GM21447 (cell line): ENCODE results near the gene HOXA6.
A peak's percentile ranks its signal among the peaks of the same experiment; 100 is the strongest.

ENCODE experiments used
- ATAC-seq: cut with Tn5 transposase; IDR thresholded peaks from one replicate; pipeline ENCODE4 v1.9.1; 2021; ENCODE audit not compliant: unreplicated experiment

Gene HOXA6

DNA sequence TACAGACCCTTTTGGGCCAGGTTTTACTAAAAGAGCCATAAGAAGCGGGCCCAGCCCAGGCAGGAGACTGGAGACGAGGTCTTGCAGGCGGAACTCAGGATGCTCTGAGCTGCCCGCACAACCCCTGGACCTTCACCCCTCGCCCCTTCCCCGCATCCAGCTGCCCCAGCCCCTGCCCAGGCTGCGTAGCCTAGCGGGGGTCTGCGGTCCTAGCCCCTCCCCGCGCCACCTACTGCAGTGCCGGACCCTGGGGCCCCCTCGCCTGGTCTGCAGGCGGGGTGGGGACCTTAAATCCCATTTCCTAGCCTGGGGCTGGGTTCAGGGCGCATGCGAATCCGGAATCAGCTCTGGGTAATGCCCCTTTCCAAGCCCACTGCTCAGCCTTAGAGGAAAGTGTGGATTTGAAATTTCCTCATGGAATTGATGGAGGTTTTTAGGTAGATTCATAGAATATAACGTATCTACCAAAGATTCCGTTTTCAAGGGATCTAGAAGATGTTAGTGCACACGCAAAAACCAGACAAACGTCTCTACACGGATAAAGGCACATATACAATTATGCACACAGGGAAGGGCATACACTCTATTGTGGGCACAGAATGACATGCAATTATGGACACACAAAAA is 5.4 kb upstream of the HOXA6 start:
- ATAC-seq = no peak

DNA sequence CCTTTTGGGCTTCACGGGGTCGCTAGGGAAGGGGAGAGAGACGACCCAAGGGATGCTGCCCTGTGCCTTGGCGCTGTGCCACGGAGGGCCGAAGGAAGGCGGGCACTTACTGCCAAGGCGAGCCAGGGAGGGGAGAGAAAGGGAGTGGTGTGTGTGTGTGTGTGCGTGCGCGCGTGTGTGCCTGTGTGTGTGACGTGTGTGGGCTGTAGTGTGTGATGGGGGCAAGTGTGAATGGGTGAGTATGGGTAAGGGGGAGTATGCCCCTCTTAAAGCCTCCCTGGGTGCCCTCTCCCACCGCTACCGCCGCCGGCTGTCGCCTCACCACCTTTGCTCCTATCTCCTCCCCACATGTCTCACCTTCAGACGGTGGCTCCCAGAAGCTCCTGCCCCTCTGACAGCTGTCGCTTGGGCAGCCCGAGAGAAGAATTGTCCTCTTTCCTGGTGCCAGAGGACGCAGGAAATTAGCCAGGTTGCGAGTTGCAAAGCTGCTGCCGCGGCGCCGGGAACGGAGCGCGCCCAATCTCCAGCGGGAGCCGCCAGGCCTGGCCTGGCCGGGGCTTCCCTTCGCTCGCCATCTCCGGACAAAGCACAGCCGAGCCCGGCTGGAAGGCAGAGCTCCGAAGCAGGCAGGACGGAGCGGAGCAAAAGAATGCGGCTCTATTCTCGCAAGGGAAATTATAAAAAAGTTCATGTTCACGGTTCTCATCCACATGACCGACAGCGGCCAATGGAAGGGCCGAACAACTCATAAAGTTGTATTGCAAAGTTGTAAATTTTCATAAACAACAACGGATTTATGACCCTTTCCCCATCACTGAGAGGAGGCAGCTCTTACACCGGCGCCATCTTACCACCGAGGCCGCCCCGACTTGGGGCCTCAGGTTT is 4.6 kb upstream of the HOXA6 start, which contains the start of gene HOXA3:
Gene HOXA3 (minus strand): TSS at position 653 of the 885 bp plus-strand sequence. CDS start 41,943 bp downstream, outside the sequence.
- ATAC-seq = no peak

DNA sequence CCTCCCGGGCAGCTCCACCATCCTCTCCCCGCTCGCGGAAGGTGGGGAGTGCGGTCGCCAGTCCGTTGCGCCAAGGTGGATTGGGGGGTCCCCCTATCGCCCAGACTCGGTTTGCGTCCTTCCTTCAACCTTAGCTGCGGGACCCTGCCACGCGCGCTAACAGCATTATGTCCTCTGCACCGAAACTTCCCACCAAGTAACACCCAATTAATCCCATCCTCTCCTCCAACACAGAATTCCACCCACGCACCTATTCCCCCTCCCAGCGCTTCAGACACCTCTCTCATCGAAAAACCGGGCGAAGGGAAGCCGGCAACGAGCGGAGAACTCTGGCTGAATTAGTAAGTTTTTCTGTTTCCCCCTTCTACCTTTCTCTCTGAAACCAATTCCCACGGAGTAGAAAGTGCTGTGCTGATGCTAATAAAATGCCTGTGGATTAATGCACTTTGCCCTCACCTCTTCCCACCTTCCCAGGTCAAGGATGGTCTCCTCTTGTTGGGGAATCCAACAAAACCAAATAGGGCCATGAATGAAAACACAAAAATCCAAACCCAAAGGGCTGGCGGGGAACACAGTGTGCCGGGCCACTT is 3.9 kb upstream of the HOXA6 start:
- no peak for ATAC-seq

DNA sequence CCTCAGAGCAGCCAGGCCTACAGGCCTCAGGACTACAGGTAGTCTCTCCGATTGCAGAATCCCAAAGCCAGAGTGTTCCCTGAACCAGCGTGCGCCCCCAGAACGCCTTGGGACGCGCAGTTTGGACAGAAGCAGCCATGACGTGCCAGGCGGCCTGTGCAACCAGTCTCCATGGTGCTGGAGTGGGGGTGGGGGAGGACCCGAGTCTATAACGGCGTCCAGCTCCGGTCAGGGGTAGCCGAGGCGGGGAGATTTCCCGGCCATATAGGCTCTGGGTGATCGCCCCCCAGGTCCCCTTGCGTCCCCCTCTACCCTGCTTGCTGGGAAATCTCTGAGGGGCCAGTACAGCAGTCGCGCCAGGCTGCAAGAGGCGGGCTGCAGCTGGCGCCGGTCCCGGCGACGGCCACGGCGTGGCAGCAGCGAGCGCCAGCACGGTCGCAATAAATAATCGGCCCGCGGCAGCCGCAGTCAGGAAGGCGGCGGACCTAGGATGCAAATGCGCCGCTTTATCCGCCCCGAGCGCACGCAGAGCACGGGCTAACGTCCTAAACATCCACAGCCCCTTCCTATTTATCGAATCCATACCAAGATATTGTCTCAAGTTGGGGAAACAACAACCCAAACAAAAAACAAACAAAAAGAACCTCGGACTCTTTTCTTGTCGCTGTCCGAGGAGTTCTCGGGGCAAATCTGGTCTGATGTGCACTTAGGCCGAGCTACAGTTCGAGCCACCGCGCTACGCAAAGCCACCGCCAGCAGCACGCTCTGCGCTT is 3.2 kb upstream of the HOXA6 start:
- ATAC-seq = peak; percentile 65

DNA sequence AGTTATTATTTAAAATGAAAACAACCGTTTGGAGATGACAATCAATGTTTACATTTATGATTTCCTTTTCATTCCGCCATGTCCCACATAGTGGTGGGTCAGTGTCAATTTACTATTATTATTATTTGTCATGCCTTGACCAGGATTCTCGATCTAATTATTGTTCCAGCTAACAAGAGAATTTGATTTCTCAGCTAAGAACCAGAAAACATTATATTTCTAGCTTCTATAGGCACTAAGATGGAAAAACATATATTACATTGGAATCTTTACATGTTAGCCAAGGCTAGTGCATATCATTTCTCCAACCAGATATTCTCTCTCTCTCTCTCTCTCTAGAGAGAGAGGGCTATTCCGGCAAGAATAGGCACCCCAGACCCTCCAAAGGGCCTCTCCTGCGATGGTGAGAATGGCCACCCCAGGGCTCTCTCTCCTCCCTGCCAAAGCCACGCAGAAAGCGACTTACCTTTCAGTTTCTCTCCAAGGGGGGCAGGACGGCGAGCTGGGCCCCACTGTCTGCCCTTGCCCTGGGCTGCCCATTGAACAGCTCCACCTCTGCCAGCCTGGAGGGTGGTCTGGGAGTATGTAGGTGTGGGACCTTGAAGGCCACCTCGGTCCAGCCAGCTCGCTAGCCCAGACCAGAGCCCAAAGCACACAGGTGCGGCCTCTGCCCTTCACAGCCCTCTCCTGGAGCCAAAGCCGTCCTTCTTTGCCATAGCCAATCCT is 2.4 kb upstream of the HOXA6 start:
- peak; percentile 14 for ATAC-seq

DNA sequence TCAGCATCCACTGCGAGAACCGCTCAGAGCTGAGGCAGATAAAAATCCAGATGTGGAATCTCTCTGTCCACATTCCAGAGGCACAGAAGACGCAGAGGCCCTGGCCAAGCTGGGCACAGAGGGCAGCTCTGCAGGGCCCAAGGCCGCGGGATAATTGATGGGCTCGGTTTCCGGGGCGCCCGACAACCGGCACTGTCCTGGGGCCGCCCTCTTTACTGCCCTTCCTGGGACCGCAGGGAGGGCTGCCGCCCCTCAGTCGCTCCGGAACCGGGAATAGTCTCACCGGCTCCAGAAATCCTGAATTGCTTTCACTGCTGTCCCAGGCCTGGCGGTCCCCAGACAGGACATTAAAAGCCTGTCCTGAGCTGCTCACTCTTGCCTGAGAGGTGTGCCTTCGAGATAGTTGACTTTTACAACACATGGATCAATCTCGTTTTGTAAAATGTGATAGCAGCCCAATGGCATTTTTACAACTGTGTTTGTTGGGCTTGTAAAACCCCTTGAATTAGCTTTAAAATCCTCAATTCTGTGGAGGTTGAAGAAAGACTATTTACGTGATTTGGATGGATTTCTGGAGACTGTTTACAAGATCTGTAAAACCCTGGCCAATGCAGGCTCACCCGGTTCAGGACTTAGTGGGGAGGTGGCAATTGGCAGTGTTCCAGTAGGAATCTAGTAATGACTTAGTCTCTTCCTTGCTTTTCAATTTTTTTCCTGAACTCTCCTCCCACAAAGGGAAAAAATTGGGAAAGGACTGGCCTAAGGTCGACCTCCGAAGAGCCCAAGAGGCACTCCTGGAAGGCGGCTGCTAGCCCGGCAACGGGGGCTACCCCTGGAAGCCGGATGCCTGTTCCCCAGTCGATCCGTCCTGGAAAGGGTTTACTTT is 1.4 kb upstream of the HOXA6 start:
- ATAC-seq = no peak

DNA sequence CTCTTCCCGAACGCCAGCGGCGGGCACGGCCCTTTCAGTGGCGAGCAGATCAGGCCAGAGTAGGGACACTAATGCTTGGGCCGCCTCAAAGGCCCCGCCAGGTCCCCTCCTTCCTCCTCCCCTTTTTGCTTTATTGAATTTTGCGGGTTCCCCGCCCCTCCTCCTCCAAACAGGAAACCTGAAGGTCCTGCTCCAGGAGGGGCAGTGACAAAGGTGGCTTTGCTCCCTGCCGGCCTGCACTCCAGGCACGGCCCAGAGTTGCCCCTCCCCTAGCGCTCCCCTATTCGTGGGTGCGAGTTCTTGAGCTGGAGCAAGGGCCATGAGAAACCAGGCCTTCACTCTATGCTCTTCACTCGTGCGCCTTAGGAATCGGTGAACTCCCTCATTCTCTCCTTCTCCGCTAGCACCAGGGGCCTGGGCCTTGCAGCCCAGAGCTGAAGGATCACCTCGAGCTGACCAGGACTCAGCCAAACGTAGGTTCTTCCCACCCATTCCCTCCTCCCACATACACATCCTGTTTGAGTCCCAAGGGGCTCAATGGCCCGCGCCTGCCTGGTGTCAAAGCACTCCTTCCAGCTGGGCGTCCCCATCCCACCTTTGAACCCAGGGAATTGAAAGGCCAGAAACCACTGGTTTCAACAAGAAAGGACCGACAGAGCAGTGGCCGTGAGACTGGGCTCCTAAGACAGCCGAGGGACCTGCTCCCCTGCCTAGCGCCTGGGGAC is 619 bp upstream of the HOXA6 start:
- no peak for ATAC-seq

DNA sequence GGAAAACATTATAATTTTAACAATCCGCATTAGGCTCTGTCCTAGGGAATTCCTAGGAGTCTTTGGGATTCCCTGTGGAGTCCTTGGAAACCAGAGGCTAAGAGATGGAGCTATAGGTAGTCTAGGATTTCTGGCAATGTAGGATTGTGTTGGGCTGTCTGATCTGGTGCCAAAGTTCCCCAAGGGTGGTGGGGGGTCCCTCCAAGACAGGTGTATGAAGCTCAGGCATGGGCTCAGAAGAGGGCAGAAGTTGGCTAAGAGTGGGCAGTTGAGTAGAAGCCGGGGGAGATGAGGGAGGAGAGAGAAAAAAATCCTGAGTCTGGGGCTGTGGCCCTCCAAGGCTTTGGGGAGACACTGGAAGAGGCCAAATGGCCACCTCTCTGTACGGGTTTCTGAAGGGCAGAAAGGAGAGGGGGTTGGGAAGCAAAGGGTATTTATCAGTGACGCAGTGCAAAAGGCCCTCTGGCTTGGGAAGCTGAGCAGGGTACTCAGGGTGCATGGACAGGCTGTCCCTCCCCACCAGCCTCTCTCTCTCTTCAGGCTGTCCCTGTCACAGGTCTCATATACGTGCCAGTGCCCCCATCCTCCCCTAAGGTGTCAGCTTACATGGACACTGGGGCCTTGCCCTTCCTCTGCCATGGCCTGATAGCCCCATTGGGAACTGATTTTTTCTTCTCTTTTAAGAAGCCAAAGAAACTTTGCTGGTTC is 929 bp downstream of the HOXA6 start:
- ATAC-seq = no peak

DNA sequence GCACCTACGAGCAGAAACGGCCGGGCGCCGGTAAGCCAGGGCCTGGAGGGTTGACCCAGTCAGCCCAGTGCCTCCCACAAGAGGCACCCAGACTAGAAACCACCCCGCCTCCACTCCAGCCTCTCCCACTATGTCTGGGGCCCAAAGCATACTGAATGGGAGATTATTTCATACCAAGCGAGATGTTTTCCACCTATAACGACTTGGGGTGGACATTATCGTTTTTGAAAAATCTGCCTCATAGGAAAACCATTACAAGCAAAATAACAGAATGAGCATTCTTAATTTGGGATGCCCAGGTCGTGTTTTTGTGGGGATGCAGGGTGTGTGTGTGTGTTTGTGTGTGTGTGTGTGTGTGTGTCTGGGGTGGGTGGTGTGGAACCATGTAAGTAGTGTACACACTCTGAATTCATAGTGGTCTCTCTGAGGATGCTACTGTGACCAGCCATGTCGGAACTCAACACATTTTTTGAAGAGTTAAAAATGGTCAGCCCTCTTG is 1.6 kb downstream of the HOXA6 start:
- ATAC-seq = no peak

DNA sequence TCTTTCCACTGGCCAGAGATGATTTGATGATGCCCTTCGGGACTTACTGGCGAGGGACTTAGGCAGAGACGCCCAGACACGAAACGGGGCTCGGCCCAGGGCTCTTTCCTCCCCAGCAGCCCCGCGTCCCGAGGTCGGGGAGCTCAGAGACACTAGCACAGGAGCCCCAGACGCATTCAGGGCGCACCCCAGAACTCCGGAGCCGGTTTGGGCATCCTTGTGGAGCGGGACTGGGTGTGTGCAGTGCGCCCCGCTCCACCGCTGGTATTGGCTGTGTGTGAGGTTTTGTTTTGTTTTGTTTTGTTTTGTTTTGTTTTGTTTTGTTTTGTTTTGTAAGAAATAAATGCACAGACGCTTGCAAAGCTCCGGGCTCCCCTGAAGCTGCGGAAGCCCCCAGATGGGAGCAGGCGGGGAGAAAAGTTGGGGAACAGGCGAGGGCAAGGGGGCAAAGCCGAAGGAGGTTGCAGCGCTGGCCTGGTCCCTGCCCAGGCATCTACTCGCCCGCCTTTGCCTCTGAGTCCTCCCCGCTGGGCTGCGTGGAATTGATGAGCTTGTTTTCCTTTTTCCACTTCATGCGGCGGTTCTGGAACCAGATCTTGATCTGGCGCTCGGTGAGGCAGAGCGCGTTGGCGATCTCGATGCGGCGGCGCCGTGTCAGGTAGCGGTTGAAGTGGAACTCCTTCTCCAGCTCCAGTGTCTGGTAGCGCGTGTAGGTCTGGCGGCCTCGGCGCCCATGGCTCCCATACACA is 2.2 kb downstream of the HOXA6 start:
- no peak for ATAC-seq

DNA sequence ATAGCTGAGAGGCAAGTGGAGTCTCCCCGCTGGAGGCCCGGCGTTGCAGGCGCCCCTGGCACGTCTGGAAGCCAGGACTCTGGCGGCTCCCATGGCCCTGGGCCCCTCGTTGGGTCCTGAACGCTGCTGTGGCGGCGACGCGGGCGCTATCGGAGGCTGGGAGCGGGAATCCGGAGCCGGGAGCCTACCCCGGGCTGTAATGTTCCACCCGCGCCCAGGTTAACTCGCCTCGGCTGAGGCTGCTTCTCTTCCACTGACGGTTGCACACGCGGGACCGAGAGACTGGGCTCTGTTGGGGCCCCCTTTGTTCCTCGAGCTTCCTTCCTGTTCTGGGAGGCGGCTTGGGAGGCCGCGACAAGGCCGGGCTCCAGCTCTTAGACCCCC is 2.8 kb downstream of the HOXA6 start:
- ATAC-seq = no peak

DNA sequence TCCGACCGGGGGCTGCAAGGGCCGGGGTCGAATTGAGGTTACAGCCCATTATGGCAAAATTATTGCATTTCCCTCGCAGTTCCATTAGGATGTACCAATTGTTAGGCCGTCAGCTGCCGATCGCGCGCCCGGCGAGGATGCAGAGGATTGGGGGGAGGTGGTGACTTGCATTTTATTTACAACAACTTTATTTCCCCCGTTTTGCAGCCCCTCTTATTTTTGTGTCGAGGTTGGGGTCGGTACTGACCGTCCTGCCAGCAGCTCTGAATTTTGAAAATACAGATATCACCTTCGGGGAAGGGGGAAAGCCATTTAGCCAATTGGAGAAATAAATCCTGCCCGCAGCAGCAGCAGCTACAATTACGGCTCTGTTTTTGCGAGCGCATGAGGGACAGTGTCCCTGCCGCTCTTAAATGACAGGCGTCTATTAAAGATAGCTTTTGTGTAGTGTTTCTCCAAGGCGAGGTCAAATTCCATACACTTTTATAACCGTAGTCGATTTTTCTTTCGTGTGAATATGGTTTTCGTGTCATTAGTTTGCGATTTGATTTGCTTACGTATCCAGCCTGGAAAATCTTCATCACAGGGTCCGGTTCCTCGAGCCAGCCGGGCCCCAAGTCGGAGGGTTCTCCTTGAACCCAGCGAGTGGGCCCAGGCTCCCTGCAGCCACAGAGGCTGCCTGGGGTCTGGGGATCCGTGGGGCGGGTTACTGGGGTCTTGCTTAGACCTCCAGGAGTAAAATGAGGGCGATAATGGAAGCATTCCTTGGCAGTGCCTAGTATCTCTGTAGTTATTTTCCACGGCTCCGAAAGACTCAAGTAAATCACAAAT is 3.4 kb downstream of the HOXA6 start:
- ATAC-seq = no peak

DNA sequence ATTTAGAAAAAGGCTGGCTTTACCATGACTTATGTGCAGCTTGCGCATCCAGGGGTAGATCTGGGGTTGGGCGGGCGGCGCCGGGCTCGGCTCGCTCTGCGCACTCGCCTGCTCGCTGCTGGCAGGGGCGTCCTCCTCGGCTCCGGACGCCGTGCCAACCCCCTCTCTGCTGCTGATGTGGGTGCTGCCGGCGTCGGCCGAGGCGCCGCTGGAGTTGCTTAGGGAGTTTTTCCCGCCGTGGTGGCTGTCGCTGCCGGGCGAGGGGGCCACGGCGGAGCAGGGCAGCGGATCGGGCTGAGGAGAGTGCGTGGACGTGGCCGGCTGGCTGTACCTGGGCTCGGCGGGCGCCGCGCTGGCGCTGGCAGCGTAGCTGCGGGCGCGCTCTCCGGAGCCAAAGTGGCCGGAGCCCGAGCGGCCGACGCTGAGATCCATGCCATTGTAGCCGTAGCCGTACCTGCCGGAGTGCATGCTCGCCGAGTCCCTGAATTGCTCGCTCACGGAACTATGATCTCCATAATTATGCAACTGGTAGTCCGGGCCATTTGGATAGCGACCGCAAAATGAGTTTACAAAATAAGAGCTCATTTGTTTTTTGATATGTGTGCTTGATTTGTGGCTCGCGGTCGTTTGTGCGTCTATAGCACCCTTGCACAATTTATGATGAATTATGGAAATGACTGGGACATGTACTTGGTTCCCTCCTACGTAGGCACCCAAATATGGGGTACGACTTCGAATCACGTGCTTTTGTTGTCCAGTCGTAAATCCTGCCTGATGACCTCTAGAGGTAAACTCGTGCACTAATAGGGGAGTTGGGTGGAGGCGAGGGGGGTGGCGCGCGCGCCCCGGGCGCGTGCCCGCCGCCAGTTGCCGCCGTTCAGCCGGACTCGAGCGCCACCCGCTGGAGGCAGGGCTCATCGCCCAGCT is 4.3 kb downstream of the HOXA6 start, which contains the start of gene HOXA5:
Gene HOXA5 (minus strand): TSS at position 659 of the 927 bp plus-strand sequence. CDS start 74 bp downstream, at position 585.
- ATAC-seq = no peak

DNA sequence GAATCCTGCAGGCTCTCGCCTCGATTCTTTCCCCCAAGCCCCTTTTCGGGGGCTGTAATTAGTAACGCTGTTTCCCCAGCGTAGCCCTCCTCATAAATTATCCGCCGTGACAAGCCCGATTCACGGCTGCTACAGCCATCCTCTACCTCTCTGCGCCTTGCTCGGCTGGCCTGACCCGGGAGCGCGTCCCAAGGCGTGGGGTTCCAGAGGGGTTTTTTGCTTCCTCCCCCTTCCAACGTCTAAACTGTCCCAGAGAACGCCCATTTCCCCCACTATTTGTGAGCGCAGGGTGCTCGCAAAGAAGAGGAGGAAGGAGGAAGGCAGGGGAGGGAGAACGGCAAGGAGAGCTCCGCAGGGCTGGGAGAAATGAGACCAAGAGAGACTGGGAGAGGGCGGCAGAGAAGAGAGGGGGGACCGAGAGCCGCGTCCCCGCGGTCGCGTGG is 5.0 kb downstream of the HOXA6 start:
- no peak for ATAC-seq

DNA sequence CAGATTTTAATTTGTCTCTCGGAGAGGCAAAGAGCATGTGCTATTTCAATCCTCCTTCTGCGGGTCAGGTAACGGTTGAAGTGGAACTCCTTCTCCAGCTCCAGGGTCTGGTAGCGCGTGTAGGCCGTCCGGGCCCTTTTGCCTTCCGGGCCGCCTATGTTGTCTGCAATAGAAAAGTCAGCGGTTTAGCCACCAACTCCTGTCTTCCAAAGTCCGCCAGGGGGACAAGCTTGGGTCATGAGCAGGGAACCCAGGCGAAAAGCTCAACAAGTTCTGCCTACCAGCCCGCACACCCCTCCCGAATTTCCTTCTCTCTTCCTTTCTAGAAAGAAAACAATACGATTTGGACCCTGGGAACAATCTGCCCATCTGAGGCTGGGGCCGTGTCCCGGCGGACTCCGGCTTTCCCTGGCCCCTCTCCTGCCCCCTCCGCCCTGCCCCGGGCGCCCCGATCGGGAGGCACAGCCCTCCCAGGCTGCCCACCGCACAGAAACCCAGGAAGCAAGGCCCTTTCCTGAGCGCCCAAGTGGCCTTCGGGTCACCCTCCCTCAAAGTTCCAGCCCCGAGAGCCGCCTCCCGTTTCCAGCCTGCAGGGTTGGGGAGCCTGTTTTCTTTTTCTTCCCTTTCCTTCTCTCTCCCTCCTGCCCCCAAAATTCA is 5.5 kb downstream of the HOXA6 start:
- no peak for ATAC-seq
